ENCODE results near the gene NECTIN3.

DNA sequence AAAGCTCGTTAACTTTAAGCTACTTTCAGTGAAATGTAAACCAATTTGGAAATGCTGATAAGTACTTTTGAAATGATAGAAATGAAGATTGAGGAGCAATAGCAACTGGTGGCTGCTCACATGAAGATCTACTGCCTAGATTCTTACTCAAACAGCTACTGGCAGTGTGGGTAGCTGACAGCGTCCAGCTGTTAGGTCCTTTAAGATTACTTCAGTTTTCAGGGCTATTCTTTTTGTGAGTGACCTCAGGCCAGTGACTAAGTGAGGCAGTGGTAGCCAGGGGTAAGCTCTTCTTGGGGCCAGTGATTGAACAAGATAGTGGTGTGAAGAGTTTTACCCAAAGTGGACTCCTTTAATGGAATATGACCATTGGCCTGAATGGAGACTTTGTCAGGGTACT, 41.3 kb downstream of the NECTIN3 start:
- TF ChIP-seq, protein P1, sequence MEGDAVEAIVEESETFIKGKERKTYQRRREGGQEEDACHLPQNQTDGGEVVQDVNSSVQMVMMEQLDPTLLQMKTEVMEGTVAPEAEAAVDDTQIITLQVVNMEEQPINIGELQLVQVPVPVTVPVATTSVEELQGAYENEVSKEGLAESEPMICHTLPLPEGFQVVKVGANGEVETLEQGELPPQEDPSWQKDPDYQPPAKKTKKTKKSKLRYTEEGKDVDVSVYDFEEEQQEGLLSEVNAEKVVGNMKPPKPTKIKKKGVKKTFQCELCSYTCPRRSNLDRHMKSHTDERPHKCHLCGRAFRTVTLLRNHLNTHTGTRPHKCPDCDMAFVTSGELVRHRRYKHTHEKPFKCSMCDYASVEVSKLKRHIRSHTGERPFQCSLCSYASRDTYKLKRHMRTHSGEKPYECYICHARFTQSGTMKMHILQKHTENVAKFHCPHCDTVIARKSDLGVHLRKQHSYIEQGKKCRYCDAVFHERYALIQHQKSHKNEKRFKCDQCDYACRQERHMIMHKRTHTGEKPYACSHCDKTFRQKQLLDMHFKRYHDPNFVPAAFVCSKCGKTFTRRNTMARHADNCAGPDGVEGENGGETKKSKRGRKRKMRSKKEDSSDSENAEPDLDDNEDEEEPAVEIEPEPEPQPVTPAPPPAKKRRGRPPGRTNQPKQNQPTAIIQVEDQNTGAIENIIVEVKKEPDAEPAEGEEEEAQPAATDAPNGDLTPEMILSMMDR (IDR thresholded peaks at IDR 0.05), result no peak
- no peak for TF ChIP-seq POLR2A (IDR thresholded peaks at IDR 0.05)

Measured in testis (tissue), 2 donors.